Amygdala (tissue), 56 donors: ENCODE measurements around the gene NEDD4.
"Not testable (repeated sequence)": the region's sequence is repeated elsewhere in the genome, so short reads cannot be mapped to it uniquely, and the experiment has no call there.

ENCODE experiments used
- DNase-seq, 56 donors: peaks; one replicate each; lab custom pipeline; 2025; lab: John Stamatoyannopoulos, UW

The NEDD4 gene

DNA sequence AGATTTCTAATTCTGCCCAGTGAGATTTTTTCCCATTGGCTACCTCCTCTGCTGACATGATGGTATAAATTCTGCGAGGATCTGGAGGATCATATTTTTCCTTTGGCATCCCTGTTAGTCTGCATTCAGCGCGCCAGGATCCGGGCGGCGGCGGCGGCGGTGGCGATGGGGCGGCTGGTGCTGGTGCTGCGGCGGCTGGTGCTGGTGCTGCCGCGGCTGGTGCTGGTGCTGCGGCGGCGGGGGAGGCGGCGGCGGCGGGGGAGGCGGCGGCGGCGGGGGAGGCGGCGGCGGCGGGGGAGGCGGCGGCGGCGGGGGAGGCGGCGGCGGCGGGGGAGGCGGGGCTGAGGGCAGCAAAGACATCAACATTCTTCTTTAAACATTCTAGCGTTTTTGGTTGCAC is 13.6 kb upstream of the NEDD4 start:
- peak in 13 of 56 donors; percentile 1 to 53 (median 3) for DNase-seq

DNA sequence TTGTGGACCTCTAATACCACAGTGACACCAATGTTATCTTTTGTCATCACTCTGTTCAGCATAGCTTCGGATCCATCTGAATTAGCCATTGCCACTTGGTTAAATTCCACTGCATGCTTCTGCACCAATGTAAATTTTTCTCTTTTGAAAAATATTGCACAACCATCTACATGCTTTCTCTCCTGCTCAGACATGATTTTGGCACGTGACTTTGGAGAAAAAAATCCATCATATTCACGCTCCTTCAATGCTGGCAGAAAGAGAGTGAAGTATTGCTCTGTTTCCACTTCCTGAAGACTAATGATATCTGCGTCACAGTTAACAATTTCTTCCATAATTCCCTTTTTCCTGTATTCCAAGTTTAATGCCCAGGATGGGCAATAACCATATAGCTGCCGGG is 13.0 kb upstream of the NEDD4 start:
- not testable (repeated sequence) for DNase-seq

DNA sequence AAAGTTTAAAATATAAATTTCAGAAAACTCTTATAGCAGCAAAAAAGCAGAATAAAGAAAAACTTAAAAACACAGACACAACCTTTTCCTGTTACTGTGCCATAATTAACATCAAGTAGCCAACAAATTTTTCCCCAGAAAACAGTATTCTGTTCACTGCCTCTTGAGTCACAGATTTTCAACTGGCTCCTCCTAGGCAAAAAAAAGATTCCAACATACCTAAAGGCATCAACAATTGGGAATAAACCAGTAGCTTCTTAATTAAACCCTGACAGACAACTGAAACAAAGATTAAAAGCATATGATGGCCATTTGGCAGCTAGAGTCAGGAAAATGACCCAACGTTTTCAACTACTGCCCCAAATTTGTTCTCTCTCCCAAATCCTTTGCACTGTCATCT is 10.9 kb upstream of the NEDD4 start:
- DNase-seq: not testable (repeated sequence)

DNA sequence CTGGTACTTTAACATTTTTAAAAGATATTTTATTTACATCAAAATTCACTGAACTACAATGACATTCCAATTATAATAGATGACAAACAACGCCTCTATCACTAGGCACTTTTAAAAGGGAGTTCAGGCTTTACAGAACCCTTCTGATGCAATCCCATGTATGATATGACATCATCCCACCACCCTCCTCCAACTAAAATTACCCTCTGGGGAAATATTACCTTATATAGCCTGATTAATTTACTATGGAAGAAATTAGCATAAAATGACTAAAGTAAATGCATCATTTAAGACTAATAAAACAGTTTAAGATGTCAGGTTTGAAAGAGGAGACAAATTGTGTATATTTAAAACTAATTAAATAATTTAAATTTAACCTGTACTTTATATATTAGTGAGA is 10.4 kb upstream of the NEDD4 start:
- DNase-seq: not testable (repeated sequence)

DNA sequence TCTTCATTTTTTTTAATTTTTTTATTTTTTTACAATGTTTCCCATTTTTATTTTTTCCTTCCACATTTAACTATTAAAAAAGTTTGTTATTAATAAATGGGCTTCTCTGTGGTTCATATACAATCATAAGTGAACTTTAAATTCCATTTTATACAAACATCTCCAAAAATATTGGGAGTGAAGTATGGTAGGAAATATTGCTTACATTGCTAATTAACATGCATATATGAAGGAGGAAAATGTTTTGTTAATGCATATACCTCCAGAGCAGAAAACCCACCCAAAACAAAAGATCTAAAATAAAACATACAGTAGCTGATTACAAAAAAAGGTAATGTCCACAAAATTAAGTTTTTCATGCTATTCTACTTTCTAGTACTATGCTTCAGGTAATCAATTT is 9.9 kb upstream of the NEDD4 start:
- DNase-seq: not testable (repeated sequence)

DNA sequence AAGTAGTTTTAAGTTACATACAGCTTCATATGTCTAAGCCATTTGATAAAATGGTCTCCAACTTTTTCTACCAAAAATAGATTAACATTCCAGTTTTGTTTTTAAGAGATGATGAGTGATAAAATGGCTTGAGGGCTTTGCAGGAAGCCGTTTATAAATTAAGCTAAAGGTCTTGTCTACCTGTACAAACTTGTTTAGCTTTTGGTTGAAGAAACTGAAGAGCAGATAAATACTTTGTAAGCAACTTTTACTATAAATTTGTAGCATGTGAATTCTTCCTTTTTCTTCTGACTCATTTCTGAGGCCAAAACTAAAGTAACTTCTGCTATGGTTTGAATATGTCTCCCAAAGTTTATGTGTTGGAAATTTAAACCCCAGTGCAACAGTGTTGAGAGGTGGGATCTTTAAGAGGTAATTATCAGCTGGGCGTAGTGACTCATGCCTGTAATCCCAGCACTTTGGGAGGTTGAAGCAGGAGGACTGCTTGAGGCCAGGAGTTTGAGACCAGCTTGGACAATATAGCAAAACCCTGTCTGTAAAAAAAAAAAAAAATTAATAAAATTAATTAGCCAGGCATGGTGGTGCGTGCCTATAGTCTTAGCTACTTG is 8.2 kb upstream of the NEDD4 start:
- no peak for DNase-seq

DNA sequence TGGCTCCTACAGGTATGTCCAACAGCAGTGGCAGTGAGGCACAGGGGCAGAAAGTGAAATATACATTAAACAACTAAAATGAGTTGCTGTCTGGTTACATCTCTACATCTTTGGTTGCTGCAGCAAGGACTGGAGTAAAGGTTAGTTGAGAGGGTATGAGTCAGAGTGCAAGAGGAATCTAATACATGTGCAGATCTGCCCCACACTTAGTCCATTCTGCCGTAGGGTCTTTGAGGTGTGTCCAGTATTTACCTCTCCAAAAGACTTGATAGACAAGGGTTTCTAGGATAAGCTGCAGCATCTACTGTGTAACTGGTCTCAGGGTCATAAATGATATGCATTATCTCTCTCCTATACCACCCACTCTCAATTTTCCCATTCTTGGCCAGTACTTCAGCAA is 6.2 kb upstream of the NEDD4 start:
- no peak for DNase-seq

DNA sequence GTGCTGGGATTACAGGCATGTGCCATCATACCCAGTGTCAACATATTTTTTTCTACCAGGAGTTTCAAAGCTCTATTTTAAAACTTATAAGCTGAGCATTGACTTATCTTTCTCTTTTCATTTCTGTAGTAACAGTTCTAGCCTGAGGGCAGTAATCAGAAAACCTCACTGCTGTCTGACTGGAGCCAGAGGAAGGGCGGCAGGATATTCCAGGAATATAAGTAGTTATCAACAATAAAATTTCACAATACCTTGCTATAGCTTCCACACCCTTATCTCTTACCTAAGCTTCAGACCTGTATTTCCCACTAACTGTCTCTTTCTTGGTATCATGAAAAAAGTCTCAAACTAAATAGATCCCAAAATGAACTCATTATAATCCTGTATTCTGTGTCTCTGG is 5.1 kb upstream of the NEDD4 start:
- DNase-seq: no peak

DNA sequence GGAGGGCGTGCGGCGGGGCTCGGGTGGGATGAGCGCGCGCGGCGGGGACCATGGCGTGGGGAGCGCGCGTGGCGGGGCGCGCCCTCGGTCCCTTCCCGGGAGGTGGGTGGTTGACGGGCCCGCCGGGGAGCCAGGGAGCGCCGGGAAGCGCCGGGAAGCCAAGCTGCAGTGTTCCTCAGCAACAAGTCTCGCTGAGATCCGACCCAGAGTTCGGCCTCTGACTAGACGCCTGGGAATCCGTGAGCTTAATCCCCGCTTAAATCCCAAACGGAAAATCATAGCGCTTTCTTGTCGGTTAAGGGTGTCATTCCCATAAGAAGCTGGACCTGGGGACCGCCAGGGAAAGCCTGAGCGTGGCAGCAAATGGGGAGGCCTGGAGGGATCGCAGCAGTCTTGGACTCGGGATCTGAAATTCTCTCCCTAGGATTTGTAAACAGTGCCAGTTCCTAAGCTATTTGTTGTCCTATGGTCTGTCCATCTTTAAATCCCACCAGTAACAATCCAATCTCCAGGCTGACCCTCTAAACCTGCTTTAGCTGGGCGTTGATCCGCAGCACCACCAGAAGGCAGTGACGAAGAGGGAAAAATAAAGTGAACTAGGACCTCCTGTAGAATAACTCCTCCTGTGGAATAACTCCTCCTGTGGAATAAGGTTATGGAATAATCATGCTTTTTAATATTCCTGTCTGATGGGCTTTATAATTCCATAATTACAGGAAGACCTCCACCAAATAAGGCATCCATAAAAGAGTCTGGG is 570 bp upstream of the NEDD4 start:
- peak in 17 of 56 donors; percentile 7 to 81 (median 44) for DNase-seq

DNA sequence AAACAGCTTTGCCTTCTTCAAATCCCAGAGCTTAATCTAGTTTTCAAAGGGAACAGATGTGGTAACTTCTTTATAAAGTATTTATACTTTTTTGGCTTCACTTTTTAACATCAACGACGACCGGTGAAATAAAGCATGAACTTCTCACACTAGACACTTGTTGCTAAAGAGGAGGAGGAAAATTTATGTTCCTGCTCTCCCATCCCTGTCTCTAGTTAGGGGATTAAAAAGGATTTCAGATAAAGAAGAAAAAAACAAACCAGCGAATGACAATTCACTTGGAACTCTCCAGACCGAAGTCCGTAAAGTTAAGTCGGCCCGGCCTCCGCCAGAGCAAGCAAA is 672 bp downstream of the NEDD4 start:
- no peak for DNase-seq

DNA sequence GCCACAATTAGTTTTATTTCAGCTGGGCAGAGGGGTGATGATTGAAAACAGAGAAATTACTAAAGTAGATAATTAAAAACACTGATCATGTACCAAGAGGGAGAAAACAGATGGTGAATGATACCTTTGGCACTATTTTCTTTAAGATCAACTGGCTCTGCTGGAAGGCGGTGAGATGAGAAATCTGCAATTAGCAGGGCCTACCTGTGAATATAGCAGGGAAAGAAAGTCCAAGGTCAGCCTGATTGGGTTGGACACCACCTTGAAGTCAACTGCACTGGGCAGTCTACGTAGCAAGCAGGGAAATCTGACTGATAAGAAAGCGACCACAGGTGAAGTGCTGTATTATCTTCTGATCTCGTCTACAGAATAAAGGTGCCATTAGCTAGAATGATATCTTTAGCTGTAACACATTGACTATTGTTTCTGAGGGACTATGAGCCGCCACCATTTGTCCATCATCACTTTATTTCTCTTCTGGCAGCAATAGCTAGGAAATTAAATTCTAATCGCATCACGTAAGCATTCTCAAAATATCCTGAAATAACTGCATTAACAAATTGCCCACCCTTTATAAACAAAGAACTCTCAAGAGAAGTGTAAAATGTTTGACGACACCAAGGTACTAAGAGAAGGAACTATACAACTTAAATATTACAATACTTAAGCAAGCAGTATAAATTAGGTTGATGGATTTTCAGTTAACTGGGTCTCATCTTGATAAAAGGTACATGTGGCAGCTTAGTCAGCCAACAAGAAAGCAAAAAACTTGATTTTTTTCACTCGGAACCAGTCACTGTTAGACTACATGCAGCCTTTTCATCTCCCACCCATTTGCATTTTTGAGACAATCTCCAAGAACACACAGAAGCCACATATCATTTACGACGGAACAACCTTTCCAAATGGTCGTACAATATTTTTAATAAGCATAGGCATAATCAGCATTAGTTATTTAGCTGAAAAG is 1.3 kb downstream of the NEDD4 start:
- DNase-seq: no peak

DNA sequence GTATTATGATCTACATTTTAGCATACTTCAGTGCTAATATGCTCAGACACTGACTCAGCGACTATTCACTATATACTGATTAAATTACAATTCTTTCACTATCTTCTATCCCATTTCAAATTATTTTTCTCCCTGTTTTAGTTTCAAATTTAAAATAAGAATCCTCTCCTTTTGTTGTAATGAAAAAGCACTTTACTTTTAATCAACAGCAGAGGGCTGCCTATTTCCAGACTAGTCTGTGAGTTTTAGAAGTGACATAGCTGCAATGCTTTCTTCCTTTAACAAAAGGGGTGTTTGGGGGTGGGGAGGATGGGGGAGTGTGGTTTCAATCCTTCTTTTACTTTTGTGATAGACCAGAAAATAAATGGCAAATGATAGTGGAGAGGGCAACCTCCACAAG is 2.4 kb downstream of the NEDD4 start:
- DNase-seq: no peak

DNA sequence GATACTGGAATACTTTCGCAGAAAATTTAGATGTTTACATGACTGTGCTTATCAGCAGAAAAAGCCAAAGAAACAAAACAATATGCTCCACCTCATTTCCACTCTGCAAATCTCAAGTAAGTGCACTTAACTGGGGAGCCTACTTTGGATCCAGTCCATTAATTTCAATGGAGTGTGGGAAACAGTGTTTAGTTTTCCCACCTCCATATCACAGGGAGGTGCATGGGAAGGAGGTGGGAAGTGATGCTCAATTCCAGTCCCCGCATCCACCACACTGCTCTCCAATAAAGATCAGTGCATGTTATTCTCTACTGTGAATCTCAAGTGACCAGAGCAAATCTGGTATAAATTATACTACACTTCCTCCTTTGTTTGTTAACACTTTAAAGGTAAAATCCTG is 2.9 kb downstream of the NEDD4 start:
- no peak for DNase-seq

DNA sequence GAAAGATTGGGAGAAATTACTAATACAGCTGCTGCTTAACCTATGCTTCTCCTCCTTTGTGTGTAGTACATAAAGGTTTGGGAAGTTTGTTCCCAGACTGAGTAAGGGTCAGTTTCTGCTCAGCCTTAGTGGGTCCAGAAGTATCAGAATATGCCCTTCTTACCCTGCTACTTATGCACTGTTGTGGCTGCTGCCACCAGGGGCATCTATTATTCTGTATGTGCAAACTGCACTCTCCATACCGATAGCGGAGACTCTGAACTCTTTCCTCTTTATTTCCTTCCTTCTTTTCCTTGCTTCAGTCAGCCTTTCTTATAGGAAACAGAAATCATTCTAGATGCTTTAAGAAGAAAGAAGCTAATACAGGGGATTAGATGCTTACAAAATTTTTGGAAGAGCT is 4.0 kb downstream of the NEDD4 start:
- DNase-seq: no peak

DNA sequence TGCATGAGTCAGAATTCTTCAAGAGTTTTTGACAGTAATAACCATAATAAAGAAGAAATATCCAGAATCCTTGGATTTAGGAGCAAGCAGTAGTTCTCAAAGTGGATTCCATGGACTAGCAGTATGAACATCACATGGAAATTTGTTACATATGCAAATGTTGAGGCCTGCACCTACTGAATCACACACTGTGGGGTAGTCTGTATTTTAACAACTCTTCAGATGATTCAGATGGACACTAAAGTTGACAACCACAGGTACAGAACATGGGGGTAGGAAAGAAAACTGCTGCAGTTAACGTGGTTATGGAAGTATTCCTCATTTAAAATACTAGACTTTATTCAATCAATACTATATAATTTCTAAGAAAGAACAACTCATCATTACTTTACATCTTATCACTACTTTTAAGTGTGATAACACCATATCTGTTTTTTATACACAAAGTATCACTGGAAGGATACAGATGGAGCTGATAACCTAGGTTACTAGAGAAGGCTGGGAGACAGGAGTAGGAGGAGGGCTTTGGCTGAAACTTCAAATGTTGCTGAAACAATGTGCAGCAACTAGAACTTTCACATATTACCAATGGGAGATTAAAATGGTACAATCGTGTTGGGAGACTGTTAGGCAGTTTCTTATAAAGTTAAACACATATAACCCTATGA is 11.7 kb downstream of the NEDD4 start:
- DNase-seq: no peak

DNA sequence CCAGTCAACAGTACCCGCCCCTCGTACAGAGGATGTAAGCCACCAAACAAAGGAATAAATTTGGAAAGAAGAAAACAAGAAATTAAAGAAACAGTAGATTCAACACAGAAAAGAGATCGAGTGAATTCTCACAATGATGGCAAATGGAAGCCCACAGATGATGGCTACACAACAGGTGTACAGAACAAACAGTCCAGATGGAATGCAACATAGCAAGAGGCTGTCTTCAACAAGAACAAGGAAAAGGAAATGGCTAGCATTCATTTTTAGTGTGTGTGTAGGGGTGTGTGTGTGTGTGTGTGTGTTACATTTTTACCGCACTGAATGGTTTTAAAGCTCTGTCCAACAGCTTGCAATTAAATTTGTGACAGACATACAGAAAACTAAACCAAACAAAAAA is 12.9 kb downstream of the NEDD4 start:
- DNase-seq: no peak

DNA sequence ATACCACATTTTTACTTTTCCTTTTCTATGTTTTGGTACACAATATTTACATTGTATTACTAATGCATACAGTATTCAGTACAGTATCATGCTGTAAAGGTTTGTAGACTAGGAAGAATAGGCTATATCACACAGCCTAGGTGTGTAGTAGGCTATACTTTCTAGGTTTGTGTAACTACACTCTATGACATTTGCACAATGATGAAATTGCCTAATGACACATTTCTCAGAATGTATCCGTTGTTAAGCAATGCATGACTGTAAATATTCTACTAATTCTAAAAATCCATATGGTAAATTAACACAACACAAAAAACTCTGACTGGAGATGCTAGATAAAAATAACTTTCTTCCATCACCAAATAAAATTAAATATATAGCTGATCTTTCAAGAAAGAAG is 16.2 kb downstream of the NEDD4 start:
- no peak for DNase-seq

DNA sequence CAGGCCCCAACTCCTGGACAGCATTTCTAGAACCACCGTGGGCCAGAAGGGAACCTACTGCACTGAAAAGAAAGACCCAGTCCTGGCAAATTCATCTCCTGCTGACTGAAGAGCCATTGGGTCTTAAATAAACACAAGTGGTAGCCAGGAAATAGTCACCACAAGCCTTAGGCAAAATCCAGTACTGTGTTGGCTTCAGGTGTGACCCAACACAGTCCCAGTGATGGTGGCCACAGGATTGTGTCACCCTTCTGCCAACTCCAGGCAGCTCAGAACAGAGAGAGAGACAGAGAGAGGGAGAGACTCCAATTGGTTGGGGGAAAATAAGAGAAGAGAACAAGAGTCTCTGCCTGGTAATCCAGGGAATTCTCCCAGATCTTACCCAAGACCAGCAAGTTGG is 23.1 kb downstream of the NEDD4 start:
- DNase-seq: no peak

DNA sequence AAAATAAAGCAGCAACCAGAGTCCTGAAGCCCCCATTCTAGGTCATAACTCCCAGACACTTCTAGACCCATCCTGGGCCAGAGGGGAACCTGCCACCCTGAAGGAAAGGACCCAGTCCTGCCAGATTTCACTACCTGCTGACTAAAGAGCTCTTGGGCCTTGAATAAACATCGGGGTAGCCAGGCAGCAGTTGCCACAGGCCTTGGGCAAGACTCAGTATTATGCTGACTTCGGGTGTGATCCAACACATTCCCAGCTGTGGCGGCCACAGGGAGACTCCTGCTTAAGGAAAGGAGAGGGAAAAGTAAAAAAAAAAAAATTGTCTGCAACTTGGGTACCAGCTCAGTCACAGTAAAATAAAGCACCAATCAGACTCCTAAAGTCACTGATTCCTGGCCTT is 23.8 kb downstream of the NEDD4 start:
- DNase-seq: no peak

DNA sequence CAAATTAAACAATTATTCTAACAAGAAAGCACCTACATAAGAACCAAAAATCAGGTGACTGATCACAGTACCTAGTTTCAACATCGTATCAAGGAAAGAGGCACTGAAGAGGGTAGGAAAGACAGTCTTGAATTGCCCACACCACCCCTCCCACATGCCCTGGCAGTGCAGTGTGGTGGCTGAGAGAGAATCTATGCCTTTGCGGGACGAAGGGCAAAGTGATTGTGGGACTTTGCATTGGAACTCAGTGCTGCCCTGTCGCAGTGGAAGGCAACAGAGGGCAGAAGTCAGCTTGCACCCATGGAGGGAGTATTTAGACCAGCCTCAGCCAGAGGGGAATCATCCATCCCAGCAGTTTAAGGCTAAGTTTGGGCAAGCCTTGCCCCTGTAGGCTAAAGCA is 24.5 kb downstream of the NEDD4 start:
- DNase-seq: no peak

DNA sequence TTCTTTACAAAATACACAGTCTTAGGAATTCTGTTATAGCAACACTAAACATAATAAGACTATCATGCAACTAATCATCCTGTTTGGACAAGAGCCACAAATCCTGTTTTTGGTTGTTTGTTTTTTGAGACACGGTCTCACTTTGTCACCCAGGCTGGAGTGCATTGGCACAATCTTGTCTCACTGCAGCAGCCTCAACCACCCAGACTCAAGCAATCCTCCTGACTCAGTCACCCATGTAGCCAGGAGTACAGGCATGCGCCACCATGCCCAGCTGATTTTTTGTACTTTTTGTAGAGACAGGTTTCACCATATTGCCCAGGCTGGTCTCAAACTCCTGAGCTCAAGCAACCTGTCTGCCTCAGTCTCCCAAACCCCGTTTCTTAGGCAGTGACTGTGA is 28.3 kb downstream of the NEDD4 start:
- no peak for DNase-seq
